K562 (cell line): ENCODE results near the gene CRYBA1.

Source experiments
- CBX3 ChIP-seq, 2 experiments: IDR thresholded peaks; 1 replicate in 1 of 2; 2 replicates in 1 of 2; pipeline ENCODE4 v1.6.1; 2012; ENCODE audit warnings: inconsistent platforms in 2 of 2, low read length in 2 of 2, borderline replicate concordance in 1 of 2, control low read depth in 1 of 2
- CCNT2 ChIP-seq: IDR thresholded peaks from 2 replicates; pipeline ENCODE4 v1.6.1; 2011; ENCODE audit warnings: borderline replicate concordance, low read depth, mild to moderate bottlenecking, moderate library complexity, mixed read lengths, low read length; ENCODE audit not compliant: insufficient read length; ENCODE audit errors: extremely low read depth
- CHD2 ChIP-seq: IDR thresholded peaks from 2 replicates; pipeline ENCODE4 v1.6.1; 2011; ENCODE audit warnings: low read depth, low read length
- CHD7 ChIP-seq: fragments of 200-600 bp; sonication (generic); IDR thresholded peaks from one replicate; pipeline ENCODE4 v1.6.1; 2012; ENCODE audit warnings: mild to moderate bottlenecking, low read depth, low read length, inconsistent platforms
- CTCF ChIP-seq, 3 experiments: IDR thresholded peaks in 2 of 3; conservative IDR thresholded peaks in 1 of 3; 2 replicates each; pipeline ENCODE4 v1.5.1; 2011 to 2012; ENCODE audit warnings: low read length in 3 of 3, mild to moderate bottlenecking in 3 of 3, control low read depth in 2 of 3, improper control_type of control experiment in 1 of 3, inconsistent platforms in 1 of 3, low read depth in 1 of 3, mixed read lengths in 1 of 3, moderate library complexity in 1 of 3; ENCODE audit not compliant: insufficient read depth in 2 of 3
- CXXC5 ChIP-seq: fragments of 250-450 bp; sonication (Bioruptor Pico); IDR thresholded peaks from 2 replicates; pipeline ENCODE4 v1.8.0; 2022; ENCODE audit warnings: inconsistent platforms, mild to moderate bottlenecking, moderate library complexity
- EGR1 ChIP-seq: fragments of 450-650 bp; conservative IDR thresholded peaks from 2 replicates; pipeline ENCODE4 v1.6.1; 2017; ENCODE audit warnings: mild to moderate bottlenecking
- KAT7 ChIP-seq: sonication (generic); formaldehyde crosslinking; IDR thresholded peaks from 2 replicates; pipeline ENCODE4 v1.8.0; 2022; ENCODE audit warnings: missing genetic modification reagents, mild to moderate bottlenecking, borderline replicate concordance
- POLR2A ChIP-seq: fragments of 450-650 bp; conservative IDR thresholded peaks from 2 replicates; pipeline ENCODE4 v1.6.1; 2016
- POLR2AphosphoS5 ChIP-seq: IDR thresholded peaks from 2 replicates; pipeline ENCODE4 v1.6.1; 2011; ENCODE audit warnings: mild to moderate bottlenecking, low read depth, low read length, moderate library complexity; ENCODE audit not compliant: control insufficient read depth, insufficient read depth
- SIN3A ChIP-seq, 2 experiments: fragments of 150-350 bp in 1 of 2; IDR thresholded peaks; 2 replicates each; pipeline ENCODE4 v1.6.1; 2011 to 2016; ENCODE audit warnings: borderline replicate concordance in 2 of 2, low read depth in 2 of 2, low read length in 2 of 2, mild to moderate bottlenecking in 2 of 2, moderate library complexity in 2 of 2; ENCODE audit not compliant: control insufficient read depth in 1 of 2
- TAF9B ChIP-seq: fragments of 450-650 bp; IDR thresholded peaks from 2 replicates; pipeline ENCODE4 v1.6.1; 2018; ENCODE audit warnings: mild to moderate bottlenecking; ENCODE audit not compliant: partially characterized antibody
- TCF3 ChIP-seq: sonication (generic); formaldehyde crosslinking; IDR thresholded peaks from 2 replicates; pipeline ENCODE4 v1.4.0; 2020; ENCODE audit warnings: mild to moderate bottlenecking, missing genetic modification reagents
- ZNF445 ChIP-seq: fragments of 250-450 bp; sonication (Bioruptor Pico); IDR thresholded peaks from 2 replicates; pipeline ENCODE4 v1.4.0; 2020; ENCODE audit warnings: low read depth, mild to moderate bottlenecking, moderate library complexity

- TF ChIP-seq CHD7 (no peak), CXXC5 (CRISPR knock-in tag) (no peak), CTCF (IDR thresholded peaks at IDR 0.05 in 2 of 3, conservative IDR thresholded peaks at IDR 0.05 in 1 of 3; ENCODE audit: insufficient read depth in 2 of 3, low read depth in 1 of 3, low read length in 3 of 3) (no peak), CHD2 (no peak), TCF3 (no peak), EGR1 (no peak), TAF9B (no peak), CBX3 (IDR thresholded peaks at IDR 0.05; ENCODE audit: borderline replicate concordance in 1 of 2, low read length in 2 of 2) (no peak), CCNT2 (no peak), KAT7 (CRISPR knock-in tag) (no peak), SIN3A (IDR thresholded peaks at IDR 0.05; ENCODE audit: borderline replicate concordance in 2 of 2, control insufficient read depth in 1 of 2, low read depth in 2 of 2, low read length in 2 of 2) (no peak), POLR2AphosphoS5 (no peak), POLR2A (no peak), ZNF445 (CRISPR knock-in tag) (no peak)
Observed at GRCh38 chr17:29212094-29212631, 34.5 kb upstream of the CRYBA1 start.
